RWPE2 (cell line): ENCODE results near the gene ATOH8.

Experiments used
- ATAC-seq: fragments of 200-7000 bp; cut with Tn5 transposase; 3 replicates; pipeline ENCODE4 v1.9.1; 2021; ENCODE audit warnings: low read depth
- DNase-seq: peaks from one replicate; pipeline ENCODE4 v3.0.0-alpha.2; 2020; ENCODE audit warnings: low spot score
- H3K27ac ChIP-seq: fragments of 450-650 bp; 2 replicates; pipeline ENCODE4 v1.5.1; 2017; ENCODE audit warnings: mild to moderate bottlenecking; ENCODE audit not compliant: poor library complexity, severe bottlenecking
- H3K27me3 ChIP-seq: fragments of 250-450 bp; sonication (Bioruptor Pico); 2 replicates; pipeline ENCODE4 v1.5.1; 2021; ENCODE audit warnings: mild to moderate bottlenecking, moderate library complexity; ENCODE audit not compliant: insufficient read depth, poor library complexity, severe bottlenecking
- H3K36me3 ChIP-seq: fragments of 250-450 bp; sonication (Bioruptor Pico); 2 replicates; pipeline ENCODE4 v1.5.1; 2020; ENCODE audit warnings: low read depth, mild to moderate bottlenecking, moderate library complexity
- H3K4me1 ChIP-seq: fragments of 250-450 bp; sonication (Bioruptor Pico); 2 replicates; pipeline ENCODE4 v1.5.1; 2021; ENCODE audit warnings: mild to moderate bottlenecking, moderate library complexity; ENCODE audit not compliant: insufficient read depth, poor library complexity, severe bottlenecking
- H3K4me3 ChIP-seq: fragments of 250-450 bp; sonication (Bioruptor Pico); 2 replicates; pipeline ENCODE4 v1.5.1; 2021; ENCODE audit warnings: mild to moderate bottlenecking, moderate library complexity; ENCODE audit not compliant: severe bottlenecking
- H3K9me3 ChIP-seq: fragments of 250-450 bp; sonication (Bioruptor Pico); 2 replicates; pipeline ENCODE4 v1.5.1; 2021; ENCODE audit warnings: mild to moderate bottlenecking, moderate library complexity; ENCODE audit not compliant: severe bottlenecking
- CTCF ChIP-seq: fragments of 450-650 bp; IDR thresholded peaks from one replicate; pipeline ENCODE4 v1.5.1; 2017; ENCODE audit warnings: mild to moderate bottlenecking, moderate library complexity; ENCODE audit not compliant: poor library complexity, severe bottlenecking

Gene ATOH8

GRCh38 chr2:85794491-85795121, 40.8 kb downstream of the ATOH8 start:
- H3K4me3 ChIP-seq = no peak overlapping the region
- H3K36me3 ChIP-seq = no peaks in the 10 kb centered on the region
- DNase-seq (no peak), ATAC-seq (no peak)
- no peak overlapping the region for H3K27ac ChIP-seq
- no peaks in the 10 kb centered on the region for H3K27me3 ChIP-seq
- peaks cover 12% of the 10 kb centered on the region for H3K4me1 ChIP-seq
- TF ChIP-seq CTCF = no peak
- H3K9me3 ChIP-seq = no peaks in the 10 kb centered on the region

DNA sequence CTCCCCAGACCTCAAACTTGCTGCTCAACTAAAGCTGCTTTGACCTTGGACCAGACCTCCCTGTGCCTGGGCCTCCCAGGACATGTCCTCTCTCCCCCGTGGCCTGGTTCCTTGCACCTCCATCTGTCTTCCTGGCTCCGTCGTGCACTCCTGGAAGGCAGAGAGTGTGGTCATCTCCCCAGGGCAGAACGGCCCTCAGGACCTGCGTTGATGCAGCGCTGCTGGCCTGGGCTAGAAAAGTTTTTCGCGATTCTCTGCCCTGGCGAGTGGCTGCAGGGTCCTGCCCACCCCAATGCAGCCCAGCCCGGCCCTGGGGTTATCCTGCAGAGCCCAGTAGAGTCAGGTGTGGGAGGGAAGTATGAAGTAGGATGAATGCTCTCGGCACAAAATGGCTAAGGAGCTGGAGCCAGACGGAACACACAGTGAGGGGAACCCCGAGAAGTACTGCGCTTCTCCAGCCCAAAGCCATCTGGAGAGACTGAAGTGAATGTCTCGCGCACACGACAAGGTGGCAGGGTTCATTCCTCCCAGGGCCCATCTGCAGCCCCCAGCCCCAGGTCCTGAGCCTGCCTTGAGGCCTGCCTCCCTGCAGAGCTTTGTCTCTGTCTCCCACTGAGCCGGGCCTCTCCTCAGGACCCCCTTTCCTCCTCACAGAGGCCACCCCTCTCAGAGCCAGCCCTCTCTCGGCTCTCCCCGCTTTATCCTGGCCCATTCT, 41.7 kb downstream of the ATOH8 start:
- Histone ChIP-seq H3K4me3 (no peak overlapping the region), H3K4me1 (peaks cover 12% of the 10 kb centered on the region), H3K27me3 (no peaks in the 10 kb centered on the region), H3K36me3 (no peaks in the 10 kb centered on the region), H3K27ac (no peak overlapping the region), H3K9me3 (no peaks in the 10 kb centered on the region)
- TF ChIP-seq CTCF = no peak
- no peak for ATAC-seq
- no peak for DNase-seq

DNA sequence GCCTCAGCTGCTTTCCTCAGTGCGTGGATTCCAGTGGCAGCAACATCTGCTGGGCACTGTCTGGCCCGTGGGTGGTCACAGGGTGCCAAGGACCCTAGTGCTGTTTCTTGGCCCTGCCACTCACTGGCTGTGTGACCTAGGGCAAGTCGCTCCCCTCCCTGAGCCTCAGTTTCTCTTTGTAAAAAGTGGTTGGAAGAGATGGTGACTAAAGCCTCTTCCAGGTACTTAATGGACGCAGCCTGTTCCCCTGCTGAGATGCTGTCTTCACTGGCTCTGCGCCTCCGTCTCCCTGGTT, 42.2 kb downstream of the ATOH8 start:
- no peak overlapping the region for H3K27ac ChIP-seq
- ATAC-seq = no peak

GRCh38 chr2:85796341-85797262, 42.8 kb downstream of the ATOH8 start:
- Histone ChIP-seq H3K4me3 (no peak overlapping the region), H3K27me3 (no peaks in the 10 kb centered on the region), H3K27ac (no peak overlapping the region), H3K36me3 (no peaks in the 10 kb centered on the region), H3K4me1 (peaks cover 12% of the 10 kb centered on the region), H3K9me3 (no peaks in the 10 kb centered on the region)
- no peak for ATAC-seq
- DNase-seq = no peak
- no peak for TF ChIP-seq CTCF

More for the DNA sequence above, 42.2 kb downstream of the ATOH8 start:
- no peaks in the 10 kb centered on the region for H3K9me3 ChIP-seq
- no peaks in the 10 kb centered on the region for H3K27me3 ChIP-seq
- H3K4me3 ChIP-seq = no peak overlapping the region
- no peak for DNase-seq
- no peak for TF ChIP-seq CTCF
- H3K4me1 ChIP-seq = peaks cover 12% of the 10 kb centered on the region
- no peaks in the 10 kb centered on the region for H3K36me3 ChIP-seq
